Retinal pigment epithelial cell (primary cell): ENCODE results near the gene SSC5D.

Source experiments
- DNase-seq: peaks from one replicate; pipeline ENCODE4 v3.0.0-alpha.2; 2010; ENCODE audit warnings: low read depth
- H3K4me3 ChIP-seq: 2 replicates; pipeline ENCODE4 v1.5.1; 2011; ENCODE audit warnings: mild to moderate bottlenecking, low read length, control low read depth, moderate library complexity
- CTCF ChIP-seq: conservative IDR thresholded peaks from 2 replicates; pipeline ENCODE4 v1.5.1; 2011; ENCODE audit warnings: low read depth, low read length, control low read depth, inconsistent platforms

Gene SSC5D

GRCh38 chr19:55490478-55491432 lies 2.5 kb downstream of the SSC5D start:
- DNase-seq: no peak
- no peak for TF ChIP-seq CTCF
- H3K4me3 ChIP-seq: no peak overlapping the region

GRCh38 chr19:55491546-55492360 lies 3.5 kb downstream of the SSC5D start:
- no peak for DNase-seq
- no peak for TF ChIP-seq CTCF
- H3K4me3 ChIP-seq: no peak overlapping the region

- H3K4me3 ChIP-seq: no peak overlapping the region
- no peak for DNase-seq
- TF ChIP-seq CTCF: no peak
Measured at GRCh38 chr19:55492362-55492944, 4.2 kb downstream of the SSC5D start.

GRCh38 chr19:55493052-55493644 lies 4.9 kb downstream of the SSC5D start:
- no peak overlapping the region for H3K4me3 ChIP-seq

GRCh38 chr19:55493645-55494171 lies 5.5 kb downstream of the SSC5D start:
- no peak for TF ChIP-seq CTCF
- no peak overlapping the region for H3K4me3 ChIP-seq

More at GRCh38 chr19:55493052-55493644, 4.9 kb downstream of the SSC5D start:
- DNase-seq: no peak
- TF ChIP-seq CTCF: no peak

GRCh38 chr19:55494172-55494761 lies 6.0 kb downstream of the SSC5D start:
- no peak for TF ChIP-seq CTCF
- no peak overlapping the region for H3K4me3 ChIP-seq
- no peak for DNase-seq

More at GRCh38 chr19:55493645-55494171, 5.5 kb downstream of the SSC5D start:
- no peak for DNase-seq
